ENCODE measurements around the gene KCNT2.

- TF ChIP-seq CTCF (IDR thresholded peaks at IDR 0.05) = no peak
- TF ChIP-seq EP300 (IDR thresholded peaks at IDR 0.05) = no peak
- no peak for TF ChIP-seq POLR2A (IDR thresholded peaks at IDR 0.05)
Observed at GRCh38 chr1:196407358-196408051, 200.7 kb downstream of the KCNT2 start.
